ENCODE results near the gene RPS6KA2. TPM values are rescaled to one million over a fixed set of nuclear protein-coding genes. Genes with fewer than 3 reads are reported as not detected.
A peak's percentile ranks its signal among the peaks of the same experiment; 100 is the strongest.

The RPS6KA2 gene
- total RNA-seq, 1 experiment from 2014 or later = 14.7 TPM

DNA sequence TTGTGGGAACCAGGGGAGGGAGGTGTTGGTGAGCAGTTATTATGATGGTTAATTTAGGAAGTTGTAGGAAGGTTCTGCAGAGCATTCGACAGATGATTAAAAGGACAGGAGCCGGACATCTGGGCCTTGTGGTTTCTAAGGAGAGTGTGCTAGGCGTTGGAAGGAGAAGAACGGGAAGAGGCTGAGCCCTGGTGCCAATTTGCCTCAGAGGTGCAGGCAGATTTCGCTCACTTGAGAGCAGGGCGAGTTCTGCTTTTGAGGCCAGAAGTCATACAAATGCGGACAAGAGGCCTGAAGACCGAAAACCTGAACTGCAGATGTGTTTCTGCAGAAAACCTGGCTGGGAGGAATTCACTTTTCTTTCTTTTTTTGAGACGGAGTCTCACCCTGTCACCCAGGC, 30.5 kb upstream of the RPS6KA2 start:
- DNase-seq (ENCODE audit: low spot score) = no peak
- in situ Hi-C loops (cut with HindIII; ENCODE audit: low sequenced_read_pairs) = no loop called here

- DNase-seq (ENCODE audit: low spot score) = peak; percentile 87
- in situ Hi-C loops (cut with HindIII; ENCODE audit: low sequenced_read_pairs) = no loop called here
These were observed 29.4 kb upstream of the RPS6KA2 start for GRCh38 chr6:166656230-166657151.

GRCh38 chr6:166655713-166656229, 28.7 kb upstream of the RPS6KA2 start:
- in situ Hi-C loops (cut with HindIII; ENCODE audit: low sequenced_read_pairs) = no loop called here
- no peak for DNase-seq (ENCODE audit: low spot score)

GRCh38 chr6:166655251-166655650, 28.2 kb upstream of the RPS6KA2 start:
- no peak for DNase-seq (ENCODE audit: low spot score)
- in situ Hi-C loops (cut with HindIII; ENCODE audit: low sequenced_read_pairs) = no loop called here

DNA sequence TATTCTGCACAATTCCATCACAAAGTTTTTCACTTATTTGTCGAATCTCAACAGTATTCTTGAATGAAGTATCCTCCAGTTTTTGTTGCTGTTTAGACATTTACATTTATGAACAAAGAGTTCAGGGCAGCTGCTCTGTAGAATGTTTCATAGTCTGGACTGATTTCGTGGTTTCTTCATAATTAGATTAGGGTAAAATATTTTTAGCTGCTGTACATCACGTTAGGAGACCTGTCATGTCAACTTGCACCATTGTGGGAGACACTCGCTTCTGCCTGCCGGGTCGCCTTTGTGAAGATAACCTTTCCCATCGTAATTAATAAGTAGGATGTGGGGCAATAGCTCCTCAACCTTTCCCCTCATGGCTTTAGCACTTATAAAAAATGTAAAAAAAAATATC, 27.5 kb upstream of the RPS6KA2 start:
- in situ Hi-C loops (cut with HindIII; ENCODE audit: low sequenced_read_pairs) = no loop called here
- no peak for DNase-seq (ENCODE audit: low spot score)

GRCh38 chr6:166653639-166653941, 26.5 kb upstream of the RPS6KA2 start:
- DNase-seq (ENCODE audit: low spot score) = no peak
- in situ Hi-C loops (cut with HindIII; ENCODE audit: low sequenced_read_pairs) = no loop called here

GRCh38 chr6:166650824-166651807, 24.1 kb upstream of the RPS6KA2 start:
- no peak for DNase-seq (ENCODE audit: low spot score)
- in situ Hi-C loops (cut with HindIII; ENCODE audit: low sequenced_read_pairs) = no loop called here

DNA sequence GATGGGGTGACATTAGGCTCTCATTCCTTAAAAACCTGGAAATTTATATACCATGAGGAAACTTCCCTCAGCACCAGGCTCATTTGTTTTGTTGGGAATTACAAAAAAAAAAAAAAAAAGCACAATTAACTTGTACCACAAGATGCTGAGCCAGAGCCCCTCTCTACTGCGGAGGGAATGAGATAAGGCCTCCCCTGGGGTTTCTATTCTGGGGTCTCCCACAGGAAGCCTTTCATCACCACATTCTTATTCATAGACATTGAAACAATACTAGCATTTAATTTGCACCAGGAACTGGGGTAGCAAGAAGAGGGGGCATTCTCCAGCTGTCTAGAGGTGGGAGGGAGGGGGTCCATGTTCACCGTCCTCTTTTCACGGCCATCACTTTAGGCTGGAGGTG, 23.0 kb upstream of the RPS6KA2 start:
- in situ Hi-C loops (cut with HindIII; ENCODE audit: low sequenced_read_pairs) = no loop called here

GRCh38 chr6:166648846-166649245, 21.8 kb upstream of the RPS6KA2 start:
- no peak for DNase-seq (ENCODE audit: low spot score)
- in situ Hi-C loops (cut with HindIII; ENCODE audit: low sequenced_read_pairs) = no loop called here

More for the DNA sequence above, 23.0 kb upstream of the RPS6KA2 start:
- no peak for DNase-seq (ENCODE audit: low spot score)

- no peak for DNase-seq (ENCODE audit: low spot score)
- in situ Hi-C loops (cut with HindIII; ENCODE audit: low sequenced_read_pairs) = no loop called here
These were observed 20.8 kb upstream of the RPS6KA2 start for GRCh38 chr6:166647896-166648295.

GRCh38 chr6:166646716-166647115, 19.7 kb upstream of the RPS6KA2 start:
- in situ Hi-C loops (cut with HindIII; ENCODE audit: low sequenced_read_pairs) = no loop called here
- no peak for DNase-seq (ENCODE audit: low spot score)

DNA sequence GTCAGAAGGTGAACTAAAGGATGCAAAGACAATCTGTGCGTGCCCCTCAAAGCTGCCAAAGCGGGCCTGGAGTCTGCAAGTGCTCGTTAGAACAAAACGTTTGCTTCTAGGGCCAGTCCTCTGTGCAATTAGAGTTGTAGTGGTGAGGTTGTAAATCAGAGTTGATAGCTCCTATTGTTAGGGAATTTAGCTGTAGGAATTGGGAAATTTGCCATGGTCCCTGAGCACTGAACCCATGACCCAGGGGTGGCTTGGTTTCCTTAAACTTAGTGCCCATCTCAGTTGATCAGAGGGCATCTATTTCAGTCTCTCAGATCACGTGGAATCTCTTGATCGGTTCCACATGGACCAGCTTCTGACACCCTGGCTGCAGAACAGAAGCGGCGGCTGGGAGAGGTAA, 18.8 kb upstream of the RPS6KA2 start:
- in situ Hi-C loops (cut with HindIII; ENCODE audit: low sequenced_read_pairs) = no loop called here

GRCh38 chr6:166644681-166645080, 17.6 kb upstream of the RPS6KA2 start:
- DNase-seq (ENCODE audit: low spot score) = no peak
- in situ Hi-C loops (cut with HindIII; ENCODE audit: low sequenced_read_pairs) = no loop called here

More for the DNA sequence above, 18.8 kb upstream of the RPS6KA2 start:
- no peak for DNase-seq (ENCODE audit: low spot score)

DNA sequence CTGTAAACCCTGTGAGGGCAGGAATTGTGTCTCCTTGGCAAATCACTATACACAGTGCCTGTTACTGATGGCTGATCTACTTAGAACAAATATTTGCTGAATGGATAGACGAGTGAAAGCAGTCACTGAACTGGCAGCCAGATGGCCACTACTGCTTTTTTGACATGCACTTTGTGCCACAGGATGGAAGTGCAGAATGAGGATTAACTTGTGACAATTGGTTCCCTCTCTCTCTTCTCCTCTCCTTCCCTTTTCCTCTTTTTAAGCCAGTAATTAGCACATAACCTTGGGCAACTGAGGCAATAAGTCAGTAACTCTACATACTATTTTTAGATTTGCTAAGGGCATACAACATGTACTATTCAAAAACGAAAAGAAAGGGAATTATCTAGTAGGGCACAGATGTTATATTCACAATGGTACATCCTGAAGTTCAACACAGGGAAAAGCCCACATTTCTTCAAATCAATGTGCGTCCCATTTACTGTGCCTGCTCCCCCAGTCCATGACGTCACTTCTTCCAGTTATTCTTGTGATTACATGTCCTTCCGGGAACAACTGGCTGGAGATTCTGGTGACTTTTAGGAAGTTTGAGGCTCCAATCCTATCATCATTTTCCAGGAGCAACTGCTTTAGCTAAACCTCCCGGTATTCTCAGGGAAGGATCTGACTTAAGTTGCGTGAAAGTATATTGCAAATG, 17.0 kb upstream of the RPS6KA2 start:
- no peak for DNase-seq (ENCODE audit: low spot score)
- in situ Hi-C loops (cut with HindIII; ENCODE audit: low sequenced_read_pairs) = no loop called here

- no peak for DNase-seq (ENCODE audit: low spot score)
- in situ Hi-C loops (cut with HindIII; ENCODE audit: low sequenced_read_pairs) = no loop called here
These were observed 15.6 kb upstream of the RPS6KA2 start for GRCh38 chr6:166642646-166643045.

GRCh38 chr6:166640342-166641043, 13.4 kb upstream of the RPS6KA2 start:
- no peak for DNase-seq (ENCODE audit: low spot score)
- in situ Hi-C loops (cut with HindIII; ENCODE audit: low sequenced_read_pairs) = no loop called here

- in situ Hi-C loops (cut with HindIII; ENCODE audit: low sequenced_read_pairs) = no loop called here
These were observed 12.9 kb upstream of the RPS6KA2 start for GRCh38 chr6:166639921-166640320.

DNA sequence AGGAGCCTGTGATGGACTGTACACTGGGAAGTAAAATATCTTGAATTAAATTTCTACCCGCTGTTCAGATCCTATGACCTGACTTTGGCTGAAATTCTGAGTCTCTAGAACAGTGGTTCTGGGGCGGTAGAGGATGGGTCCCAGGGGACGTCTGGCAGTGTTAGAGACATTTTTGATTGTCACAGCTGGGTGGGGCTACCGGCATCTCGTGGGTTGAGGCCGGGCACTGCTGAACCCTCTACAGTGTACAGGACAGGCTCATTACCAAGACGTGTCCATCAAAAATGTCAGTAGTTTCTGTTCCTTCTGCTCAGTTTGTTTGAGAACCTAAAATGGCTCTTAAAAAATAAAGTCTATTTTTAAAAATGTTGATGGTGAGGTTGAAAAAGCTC, 11.5 kb upstream of the RPS6KA2 start:
- in situ Hi-C loops (cut with HindIII; ENCODE audit: low sequenced_read_pairs) = no loop called here
- DNase-seq (ENCODE audit: low spot score) = no peak

More at GRCh38 chr6:166639921-166640320, 12.9 kb upstream of the RPS6KA2 start:
- no peak for DNase-seq (ENCODE audit: low spot score)
